SU-DHL-6 (cell line): ENCODE results near the gene RAB3GAP1.

ENCODE experiments used
- H2AFZ ChIP-seq: fragments of 200-600 bp; sonication (generic); 2 replicates; pipeline ENCODE4 v1.6.1; 2014; ENCODE audit warnings: low read depth, mild to moderate bottlenecking, moderate library complexity, mixed read lengths, antibody characterized with exemption, low read length; ENCODE audit not compliant: severe bottlenecking
- H3F3A ChIP-seq: fragments of 200-600 bp; shearing (Covaris generic); 2 replicates; pipeline ENCODE4 v1.6.0; 2016; ENCODE audit warnings: antibody characterized with exemption, mild to moderate bottlenecking; ENCODE audit not compliant: insufficient read depth
- H3K27ac ChIP-seq: fragments of 200-600 bp; sonication (generic); 2 replicates; pipeline ENCODE4 v1.5.1; 2016; ENCODE audit warnings: low read depth, mild to moderate bottlenecking, low read length, moderate library complexity, mixed read lengths
- H3K27me3 ChIP-seq: fragments of 200-600 bp; sonication (generic), shearing (Covaris generic); 2 replicates; pipeline ENCODE4 v1.6.0; 2014; ENCODE audit warnings: mild to moderate bottlenecking, low read length
- H3K36me3 ChIP-seq: fragments of 200-600 bp; sonication (generic); 2 replicates; pipeline ENCODE4 v1.6.1; 2014; ENCODE audit warnings: mild to moderate bottlenecking, low read length, mixed read lengths
- H3K4me2 ChIP-seq: fragments of 300-600, 200-600 bp; shearing (Covaris generic), sonication (generic); 2 replicates; pipeline ENCODE4 v1.6.0; 2014; ENCODE audit warnings: low read length, low read depth, mild to moderate bottlenecking; ENCODE audit not compliant: poor library complexity, severe bottlenecking
- H3K4me3 ChIP-seq: fragments of 200-600 bp; sonication (generic); 2 replicates; pipeline ENCODE4 v1.5.1; 2014; ENCODE audit warnings: antibody characterized with exemption, low read length, mild to moderate bottlenecking, mixed read lengths; ENCODE audit not compliant: insufficient read depth, poor library complexity, severe bottlenecking
- H3K79me2 ChIP-seq: fragments of 200-600 bp; sonication (generic); 2 replicates; pipeline ENCODE4 v1.6.1; 2014; ENCODE audit warnings: mild to moderate bottlenecking, low read length, moderate library complexity; ENCODE audit not compliant: insufficient read depth
- H3K9ac ChIP-seq: fragments of 200-600 bp; sonication (generic); 2 replicates; pipeline ENCODE4 v1.7.0; 2014; ENCODE audit warnings: mild to moderate bottlenecking, low read length
- H3K9me2 ChIP-seq: fragments of 200-600 bp; sonication (generic); replicated peaks from 2 replicates; pipeline ENCODE4 v1.6.1; 2014; ENCODE audit warnings: low read length; ENCODE audit not compliant: insufficient read depth
- H3K9me3 ChIP-seq: fragments of 200-600 bp; sonication (generic); 2 replicates; pipeline ENCODE4 v1.6.1; 2014; ENCODE audit warnings: low read length, mixed read lengths; ENCODE audit not compliant: insufficient read depth
- H4K20me1 ChIP-seq: fragments of 200-600 bp; sonication (generic); 2 replicates; pipeline ENCODE4 v1.6.1; 2014; ENCODE audit warnings: low read depth, mild to moderate bottlenecking, antibody characterized with exemption, low read length, moderate library complexity, mixed read lengths
- CTCF ChIP-seq: fragments of 200-600 bp; sonication (generic); IDR thresholded peaks from one replicate; pipeline ENCODE4 v1.5.1; 2017; ENCODE audit warnings: antibody characterized with exemption, mild to moderate bottlenecking, low read length, moderate library complexity; ENCODE audit not compliant: insufficient read depth, poor library complexity, severe bottlenecking
- EZH2phosphoT487 ChIP-seq: fragments of 200-600 bp; sonication (generic), shearing (Covaris generic); conservative IDR thresholded peaks from 2 replicates; pipeline ENCODE4 v1.6.1; 2018; ENCODE audit warnings: mild to moderate bottlenecking, antibody characterized with exemption, low read length, moderate library complexity, mixed read lengths

Gene RAB3GAP1

GRCh38 chr2:135218426-135218825, 166.3 kb downstream of the RAB3GAP1 start:
- H2AFZ ChIP-seq, result no peak overlapping the region
- H3K9me2 ChIP-seq, result no peaks in the 10 kb centered on the region
- H3K4me3 ChIP-seq, result no peak overlapping the region
- no peak for TF ChIP-seq CTCF
- TF ChIP-seq EZH2phosphoT487, result no peak
- H3K79me2 ChIP-seq, result no peaks in the 10 kb centered on the region
- no peaks in the 10 kb centered on the region for H3K9me3 ChIP-seq
- H3K27me3 ChIP-seq, result no peaks in the 10 kb centered on the region
- H3K9ac ChIP-seq, result no peak overlapping the region
- H3F3A ChIP-seq, result no peaks in the 10 kb centered on the region
- H4K20me1 ChIP-seq, result no peaks in the 10 kb centered on the region
- no peak overlapping the region for H3K27ac ChIP-seq
- H3K4me2 ChIP-seq, result no peak overlapping the region
- no peaks in the 10 kb centered on the region for H3K36me3 ChIP-seq

- Histone ChIP-seq H4K20me1 (no peaks in the 10 kb centered on the region), H2AFZ (no peak overlapping the region), H3K79me2 (no peaks in the 10 kb centered on the region), H3K9ac (no peak overlapping the region), H3F3A (no peaks in the 10 kb centered on the region), H3K36me3 (no peaks in the 10 kb centered on the region), H3K9me2 (no peaks in the 10 kb centered on the region), H3K4me2 (no peak overlapping the region), H3K4me3 (no peak overlapping the region), H3K27ac (no peak overlapping the region), H3K27me3 (no peaks in the 10 kb centered on the region), H3K9me3 (no peaks in the 10 kb centered on the region)
- no peak for TF ChIP-seq EZH2phosphoT487
- no peak for TF ChIP-seq CTCF
These were observed 167.1 kb downstream of the RAB3GAP1 start for GRCh38 chr2:135219226-135219625.
